HepG2 (cell line): Measurements from ENCODE around the gene CBR4. TPM values are rescaled to one million over a fixed set of nuclear protein-coding genes. Genes with fewer than 3 reads are reported as not detected.

ENCODE experiments used
- ATAC-seq: fragments of 200-7000 bp; cut with Tn5 transposase; 3 replicates; pipeline ENCODE4 v1.9.1; 2020; ENCODE audit warnings: mild to moderate bottlenecking, moderate library complexity
- BruUV-seq: library from RNA; stranded (reverse); fragments of 400-500 nt; replicated peaks from 2 replicates; lab custom pipeline; 2021; lab: Mats Ljungman, UMichigan
- CTCF ChIA-PET: fragments of 300-600 bp; formaldehyde crosslinking; extraction: SDS; loops from one replicate; lab custom pipeline; 2021; ENCODE audit warnings: low total read pairs, inconsistent platforms, low intra/inter-chr PET ratio; lab: Yijun Ruan, JAX
- POLR2A ChIA-PET: fragments of 350-600 bp; sonication (Branson Sonifier 250); formaldehyde crosslinking; loops from one replicate; lab custom pipeline; 2020; ENCODE audit warnings: antibody characterized with exemption, inconsistent platforms; lab: Yijun Ruan, JAX
- DNase-seq: peaks from one replicate; pipeline ENCODE4 v3.0.0-alpha.2; 2015; ENCODE audit warnings: low spot score
- FAIRE-seq: peaks from 3 replicates; lab custom pipeline; 2011; peaks lifted over from hg19 to GRCh38; lab: Jason Lieb, UNC
- H2AFZ ChIP-seq: one replicate; pipeline ENCODE4 v1.6.1; 2011; ENCODE audit warnings: low read length, inconsistent platforms
- H3K27ac ChIP-seq: fragments of 300-600 bp; 3 replicates; pipeline ENCODE4 v1.8.0; 2011; ENCODE audit warnings: mixed run types, mild to moderate bottlenecking, mixed read lengths, low read length, inconsistent platforms; ENCODE audit not compliant: insufficient read depth; ENCODE audit errors: extremely low read length
- H3K27me3 ChIP-seq, 2 experiments: fragments of 200-600 bp in 1 of 2; 2 replicates in 1 of 2; 3 replicates in 1 of 2; pipeline versions ENCODE4 v1.6.0 to v1.8.0; 2011; ENCODE audit warnings: low read length in 2 of 2, mild to moderate bottlenecking in 2 of 2, moderate library complexity in 2 of 2, inconsistent platforms in 1 of 2; ENCODE audit not compliant: insufficient read depth in 2 of 2, control insufficient read depth in 1 of 2
- H3K36me3 ChIP-seq, 2 experiments: fragments of 200-600 bp in 1 of 2; replicated peaks in 1 of 2; 2 replicates in 1 of 2; 3 replicates in 1 of 2; pipeline versions ENCODE4 v1.5.1 to v1.8.0; 2011; ENCODE audit warnings: low read length in 2 of 2, inconsistent platforms in 1 of 2; ENCODE audit not compliant: insufficient read depth in 2 of 2, control insufficient read depth in 1 of 2
- H3K4me1 ChIP-seq: 2 replicates; pipeline ENCODE4 v1.5.1; 2012; ENCODE audit warnings: low read length, inconsistent platforms; ENCODE audit not compliant: insufficient read depth
- H3K4me2 ChIP-seq: 2 replicates; pipeline ENCODE4 v1.6.0; 2011; ENCODE audit warnings: low read depth, low read length, inconsistent platforms
- H3K4me3 ChIP-seq, 3 experiments: fragments of 200-600 bp in 1 of 3; sonication (generic), shearing (Covaris generic) in 1 of 3; replicated peaks in 1 of 3; 2 replicates each; pipeline ENCODE4 v1.5.1; 2011 to 2016; ENCODE audit warnings: low read length in 3 of 3, inconsistent platforms in 2 of 3, low read depth in 2 of 3, mild to moderate bottlenecking in 2 of 3, control low read depth in 1 of 3, mixed read lengths in 1 of 3; ENCODE audit not compliant: insufficient read depth in 1 of 3
- H3K79me2 ChIP-seq: one replicate; pipeline ENCODE4 v1.6.1; 2011; ENCODE audit warnings: low read length, inconsistent platforms; ENCODE audit not compliant: insufficient read depth
- H3K9ac ChIP-seq: 2 replicates; pipeline ENCODE4 v1.6.0; 2011; ENCODE audit warnings: mild to moderate bottlenecking, low read depth, low read length, inconsistent platforms; ENCODE audit not compliant: insufficient read depth
- H3K9me3 ChIP-seq: 2 replicates; pipeline ENCODE4 v1.5.1; 2012; ENCODE audit warnings: mild to moderate bottlenecking, low read length
- H4K20me1 ChIP-seq: 2 replicates; pipeline ENCODE4 v1.6.0; 2011; ENCODE audit warnings: inconsistent platforms, mild to moderate bottlenecking, low read length, moderate library complexity; ENCODE audit not compliant: insufficient read depth
- AHR ChIP-seq: IDR thresholded peaks from 2 replicates; pipeline ENCODE4 v1.6.1; 2018; ENCODE audit warnings: missing genetic modification reagents, missing compliant biosample characterization
- ASH2L ChIP-seq: fragments of 300-600, 200-600 bp; sonication (generic); IDR thresholded peaks from 2 replicates; pipeline ENCODE4 v1.7.0; 2017; ENCODE audit warnings: low read depth, mild to moderate bottlenecking, moderate library complexity, mixed read lengths, low read length; ENCODE audit not compliant: insufficient read length
- CBX5 ChIP-seq: sonication (generic); formaldehyde crosslinking; IDR thresholded peaks from 2 replicates; pipeline ENCODE4 v1.4.0; 2020; ENCODE audit warnings: missing genetic modification reagents, borderline replicate concordance
- CEBPB ChIP-seq: IDR thresholded peaks from 2 replicates; pipeline ENCODE4 v1.6.1; 2011; ENCODE audit warnings: low read depth, low read length, improper control_type of control experiment, borderline replicate concordance
- DR1 ChIP-seq: sonication (generic); formaldehyde crosslinking; IDR thresholded peaks from 2 replicates; pipeline ENCODE4 v1.8.0; 2021; ENCODE audit warnings: mild to moderate bottlenecking, missing genetic modification reagents, inconsistent platforms
- FOXJ3 ChIP-seq: sonication (generic); formaldehyde crosslinking; IDR thresholded peaks from 2 replicates; pipeline ENCODE4 v1.4.0; 2020; ENCODE audit warnings: missing genetic modification reagents, mild to moderate bottlenecking, borderline replicate concordance
- HMG20A ChIP-seq: IDR thresholded peaks from 2 replicates; pipeline ENCODE4 v1.6.1; 2016; ENCODE audit warnings: borderline replicate concordance
- HOXA3 ChIP-seq: sonication (generic); formaldehyde crosslinking; IDR thresholded peaks from 2 replicates; pipeline ENCODE4 v1.5.0; 2020; ENCODE audit warnings: missing genetic modification reagents
- KDM4B ChIP-seq: sonication (generic); formaldehyde crosslinking; IDR thresholded peaks from 2 replicates; pipeline ENCODE4 v1.4.0; 2020; ENCODE audit warnings: missing genetic modification reagents
- MAFK ChIP-seq, 2 experiments: IDR thresholded peaks in 1 of 2; conservative IDR thresholded peaks in 1 of 2; 2 replicates each; pipeline ENCODE4 v1.6.1; 2011; ENCODE audit warnings: improper control_type of control experiment in 2 of 2, low read length in 2 of 2
- MAX ChIP-seq: IDR thresholded peaks from 2 replicates; pipeline ENCODE4 v1.6.1; 2012; ENCODE audit warnings: inconsistent platforms
- ZFP82 ChIP-seq: sonication (generic); formaldehyde crosslinking; IDR thresholded peaks from 2 replicates; pipeline ENCODE4 v1.5.1; 2020; ENCODE audit warnings: mild to moderate bottlenecking, missing genetic modification reagents, borderline replicate concordance
- ZKSCAN5 ChIP-seq: sonication (generic); formaldehyde crosslinking; IDR thresholded peaks from 2 replicates; pipeline ENCODE4 v1.5.1; 2020; ENCODE audit warnings: mild to moderate bottlenecking, missing genetic modification reagents
- ZNF143 ChIP-seq: sonication (generic); formaldehyde crosslinking; IDR thresholded peaks from 2 replicates; pipeline ENCODE4 v1.4.0; 2020; ENCODE audit warnings: missing genetic modification reagents
- ZNF331 ChIP-seq: sonication (generic); formaldehyde crosslinking; IDR thresholded peaks from 2 replicates; pipeline ENCODE4 v1.4.0; 2020; ENCODE audit warnings: missing genetic modification reagents
- ZNF430 ChIP-seq: sonication (generic); formaldehyde crosslinking; IDR thresholded peaks from 2 replicates; pipeline ENCODE4 v1.9.0; 2021; ENCODE audit warnings: mild to moderate bottlenecking, missing genetic modification reagents
- ZNF431 ChIP-seq: sonication (generic); formaldehyde crosslinking; IDR thresholded peaks from 2 replicates; pipeline ENCODE4 v1.9.0; 2022; ENCODE audit warnings: missing genetic modification reagents, low read depth, mild to moderate bottlenecking, borderline replicate concordance
- ZNF772 ChIP-seq: sonication (generic); formaldehyde crosslinking; IDR thresholded peaks from 2 replicates; pipeline ENCODE4 v1.5.0; 2020; ENCODE audit warnings: mild to moderate bottlenecking, missing genetic modification reagents
- WGBS: methylation state at CpG from one replicate; pipeline ENCODE4 v1.1.6; 2017; ENCODE audit warnings: low lambda C conversion rate; 5-methylcytosine and 5-hydroxymethylcytosine counted together
- in situ Hi-C: cut with HindIII; loops from 2 replicates; pipeline ENCODE4 v1.10.0; 2017; ENCODE audit warnings: low pct_unique_long_range_greater_than_20kb; ENCODE audit not compliant: extremely low pct_ligation_motif_present
- intact Hi-C: fragments of 100-400 bp; cut with micrococcal nuclease; formaldehyde crosslinking; loops from one replicate; pipeline ENCODE4 v1.10.0; 2022; ENCODE audit not compliant: unreplicated experiment
- polyA plus RNA-seq, 8 experiments: library from polyadenylated mRNA; depleted of rRNA in 3 of 8; stranded (reverse) in 7 of 8; unstranded in 1 of 8; fragments of >200 nt; fragmentation: Illumina TruSeq in 4 of 8; extraction: Trizol in 4 of 8; gene quantifications; 2 replicates each; pipeline versions ENCODE4 v1.2.1 to v1.2.3, GENCODE V29; 2011 to 2016; ENCODE audit warnings: low read depth in 4 of 8, missing spikeins in 1 of 8, mixed read lengths in 1 of 8; ENCODE audit not compliant: insufficient read depth in 1 of 8
- total RNA-seq, 5 experiments: library from RNA; depleted of rRNA; stranded (reverse); fragments of >200 nt; fragmentation: Illumina TruSeq; extraction: Trizol; gene quantifications; 2 replicates each; pipeline ENCODE4 v1.2.3, GENCODE V29; 2016; ENCODE audit warnings: low read depth in 1 of 5
- TF ChIP-seq, protein P1 (sequence below): sonication (generic); formaldehyde crosslinking; IDR thresholded peaks from 2 replicates; pipeline ENCODE4 v1.4.0; 2020; ENCODE audit warnings: mild to moderate bottlenecking, low read depth, missing genetic modification reagents

The CBR4 gene
- total and polyA plus RNA-seq, 2 of the 13 experiments (the other 11 are each of a cell fraction or from before 2014, with no cell fraction given) = 7.3 to 20.7 TPM

- peaks cover 36% of the 10 kb centered on the region for H3K4me1 ChIP-seq
- no TSS peak for BruUV-seq
- no peak overlapping the region for H3K4me3 ChIP-seq
- POLR2A ChIA-PET = interaction anchor here (0.7 to 1.3 kb wide), 2 partner anchors 15 to 35 kb away, joined by 5 to 9 read pairs; partner anchors contain the start of gene CBR4
- WGBS = 40% methylated on average over 5 of the region's 5 CpGs
- H3K27me3 ChIP-seq = no peaks in the 10 kb centered on the region; a peak in 1 of 5 replicates
- no peak overlapping the region for H3K27ac ChIP-seq
- ATAC-seq = no peak
- no peak for DNase-seq
- in situ Hi-C loops = no loop called here
- no peak for TF ChIP-seq DR1 (CRISPR knock-in tag)
- peak; percentile 33; the same call in 1 of the 2 replicates for TF ChIP-seq CEBPB
- no peak for TF ChIP-seq KDM4B (CRISPR knock-in tag)
- no peak for TF ChIP-seq ZNF143 (CRISPR knock-in tag)
- TF ChIP-seq MAX = no peak
- TF ChIP-seq ASH2L = no peak
- peak; percentile 73; the same call in 1 of the 2 replicates for TF ChIP-seq ZNF331 (CRISPR knock-in tag)
- FAIRE-seq = no peak
- H2AFZ ChIP-seq = no peak overlapping the region
- no peak overlapping the region for H3K9ac ChIP-seq
- CTCF ChIA-PET = no interaction called here
- H4K20me1 ChIP-seq = no peaks in the 10 kb centered on the region
- H3K9me3 ChIP-seq = no peaks in the 10 kb centered on the region
- intact Hi-C loops = no loop called here
- no peaks in the 10 kb centered on the region for H3K79me2 ChIP-seq
- H3K4me2 ChIP-seq = no peak overlapping the region
- H3K36me3 ChIP-seq = no peaks in the 10 kb centered on the region
Measured at GRCh38 chr4:169044714-169045447, 34.8 kb upstream of the CBR4 start.

- ChIA-PET CTCF (no interaction called here), POLR2A (no interaction called here)
- H3K36me3 ChIP-seq = no peaks in the 10 kb centered on the region; a peak in 1 of 5 replicates
- no peak overlapping the region for H3K4me2 ChIP-seq
- H3K4me1 ChIP-seq = peaks cover 39% of the 10 kb centered on the region
- no peaks in the 10 kb centered on the region for H3K79me2 ChIP-seq
- in situ Hi-C loops (no loop called here), intact Hi-C loops (no loop called here)
- no peaks in the 10 kb centered on the region for H3K9me3 ChIP-seq
- H3K27ac ChIP-seq = no peak overlapping the region
- DNase-seq (no peak), ATAC-seq (no peak), FAIRE-seq (no peak)
- H3K4me3 ChIP-seq = no peak overlapping the region
- H3K9ac ChIP-seq = no peak overlapping the region
- BruUV-seq = no TSS peak
- no peaks in the 10 kb centered on the region for H3K27me3 ChIP-seq
- no peaks in the 10 kb centered on the region for H4K20me1 ChIP-seq
- no peak overlapping the region for H2AFZ ChIP-seq
- WGBS = 35% methylated on average over 2 of the region's 2 CpGs
- TF ChIP-seq HOXA3 (CRISPR knock-in tag) (no peak), ZKSCAN5 (no peak), ZFP82 (CRISPR knock-in tag) (no peak), ZNF772 (CRISPR knock-in tag) (no peak), FOXJ3 (CRISPR knock-in tag) (no peak), ZNF430 (CRISPR knock-in tag) (no peak), ZNF431 (no peak), CBX5 (CRISPR knock-in tag) (no peak), HMG20A (CRISPR knock-in tag) (no peak), MAFK (conservative IDR thresholded peaks at IDR 0.05 in 1 of 2, IDR thresholded peaks at IDR 0.05 in 1 of 2; ENCODE audit: low read length in 2 of 2) (no peak), AHR (CRISPR knock-in tag) (no peak)
- TF ChIP-seq, protein P1, sequence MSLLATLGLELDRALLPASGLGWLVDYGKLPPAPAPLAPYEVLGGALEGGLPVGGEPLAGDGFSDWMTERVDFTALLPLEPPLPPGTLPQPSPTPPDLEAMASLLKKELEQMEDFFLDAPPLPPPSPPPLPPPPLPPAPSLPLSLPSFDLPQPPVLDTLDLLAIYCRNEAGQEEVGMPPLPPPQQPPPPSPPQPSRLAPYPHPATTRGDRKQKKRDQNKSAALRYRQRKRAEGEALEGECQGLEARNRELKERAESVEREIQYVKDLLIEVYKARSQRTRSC = no peak
Measured at GRCh38 chr4:169042608-169043007, 32.6 kb upstream of the CBR4 start.
